HG02678 (cell line): ENCODE results near the gene AFTPH.
"Not testable (repeated sequence)": the region's sequence is repeated elsewhere in the genome, so short reads cannot be mapped to it uniquely, and the experiment has no call there.

Experiments used
- ATAC-seq: cut with Tn5 transposase; IDR thresholded peaks from one replicate; pipeline ENCODE4 v1.9.1; 2021; ENCODE audit warnings: mild to moderate bottlenecking, moderate library complexity; ENCODE audit not compliant: unreplicated experiment

AFTPH gene

DNA sequence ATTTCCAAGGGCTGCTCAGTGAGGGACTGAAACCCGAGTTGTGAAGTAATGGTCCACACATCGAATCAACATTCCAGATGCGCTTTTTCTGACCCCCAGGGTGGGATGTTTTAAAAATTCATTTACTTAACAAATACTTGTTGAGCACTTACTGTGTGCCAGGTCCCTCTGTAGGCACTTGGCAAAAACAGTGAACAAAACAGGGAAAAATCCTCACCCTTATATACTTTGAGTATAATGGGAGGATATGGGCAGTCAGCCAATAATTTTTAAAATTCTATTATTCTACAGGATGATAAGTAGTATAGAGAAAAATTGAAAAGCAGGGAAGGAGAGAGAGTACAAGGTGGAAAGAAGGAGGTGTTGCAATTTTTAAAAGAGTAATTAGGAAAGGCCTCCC, 31.3 kb upstream of the AFTPH start:
- ATAC-seq: no peak

DNA sequence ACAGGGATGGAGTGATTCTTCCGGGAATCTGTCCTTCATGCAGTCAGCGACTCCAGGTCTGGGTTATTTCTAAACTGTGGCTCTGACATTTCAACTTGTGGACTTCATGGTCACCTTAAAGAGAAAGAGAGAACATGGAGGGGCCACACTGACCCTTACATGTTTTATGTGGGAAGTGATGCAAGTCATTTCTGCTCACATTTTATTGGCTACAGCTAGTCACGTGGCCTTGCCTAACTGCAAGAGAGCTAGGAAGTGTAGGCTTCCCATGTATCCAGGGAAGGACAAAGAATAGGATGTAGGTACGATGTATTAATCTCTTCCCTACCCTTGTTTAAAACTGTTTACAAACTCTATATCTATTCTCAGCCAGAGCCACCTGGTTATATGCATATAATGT, 30.3 kb upstream of the AFTPH start:
- ATAC-seq: no peak

GRCh38 chr2:64498438-64498837, 25.7 kb upstream of the AFTPH start:
- ATAC-seq: no peak

DNA sequence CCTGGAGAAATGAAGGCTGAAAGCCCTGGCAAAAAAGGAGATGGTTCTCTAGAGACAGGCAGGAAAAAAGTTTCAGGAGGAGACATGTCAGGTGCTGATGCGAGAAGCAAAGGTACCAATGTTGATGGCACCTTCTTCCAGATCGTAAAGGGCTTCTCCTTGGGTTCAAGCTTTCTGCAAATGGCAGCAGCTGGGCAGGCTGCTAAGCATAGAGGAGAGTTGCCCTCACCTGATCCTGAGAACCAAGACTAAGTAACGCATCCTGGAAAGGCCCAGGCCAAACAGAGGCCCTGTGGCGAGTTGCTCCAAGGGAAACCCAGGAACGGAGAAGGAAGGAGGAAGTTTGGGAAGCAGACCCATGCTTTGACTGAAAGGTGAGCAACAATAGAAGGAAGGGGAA, 23.6 kb upstream of the AFTPH start:
- no peak for ATAC-seq

DNA sequence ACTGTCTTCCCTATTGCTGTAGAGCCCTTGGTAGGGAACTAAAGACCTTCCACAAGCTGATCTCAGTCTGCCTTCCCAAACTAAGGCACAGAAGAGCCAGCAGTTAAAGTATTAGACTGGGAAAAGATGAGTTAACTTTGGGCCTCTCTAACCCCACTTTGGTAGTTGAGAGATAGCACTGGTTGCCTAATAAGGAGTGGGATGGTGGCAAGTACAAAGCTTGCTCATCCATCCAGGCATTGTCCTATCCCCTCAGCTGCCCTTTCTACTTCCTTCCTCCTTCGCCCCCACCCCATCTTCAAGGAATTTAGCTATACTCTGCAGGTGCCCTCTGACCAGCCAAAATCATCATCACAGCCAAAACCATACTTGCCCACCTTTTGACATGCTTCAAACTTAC, 22.2 kb upstream of the AFTPH start:
- ATAC-seq: no peak

DNA sequence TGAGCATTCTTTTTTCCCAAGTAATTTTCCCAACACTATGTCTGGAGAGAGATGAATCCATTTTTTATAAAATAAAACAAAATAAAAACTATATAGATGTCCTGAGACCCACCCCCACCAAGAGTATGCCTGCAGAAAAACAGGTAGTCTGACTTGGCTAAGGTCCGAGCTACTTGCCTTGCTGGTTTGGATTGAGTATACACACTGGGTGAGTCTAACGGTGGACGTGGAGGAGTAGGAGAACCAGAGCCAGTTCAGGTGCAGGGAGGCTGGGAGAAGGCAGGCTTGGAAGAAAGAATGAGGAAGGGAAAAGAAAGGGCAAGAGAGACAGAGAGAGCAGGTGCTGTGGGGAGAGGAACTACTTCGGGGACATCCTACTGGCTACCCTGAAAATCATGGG, 21.3 kb upstream of the AFTPH start:
- ATAC-seq: no peak

GRCh38 chr2:64504774-64505720, 19.1 kb upstream of the AFTPH start:
- no peak for ATAC-seq

GRCh38 chr2:64506686-64507085, 17.4 kb upstream of the AFTPH start:
- ATAC-seq: no peak

GRCh38 chr2:64514008-64514407, 10.1 kb upstream of the AFTPH start:
- ATAC-seq: no peak

DNA sequence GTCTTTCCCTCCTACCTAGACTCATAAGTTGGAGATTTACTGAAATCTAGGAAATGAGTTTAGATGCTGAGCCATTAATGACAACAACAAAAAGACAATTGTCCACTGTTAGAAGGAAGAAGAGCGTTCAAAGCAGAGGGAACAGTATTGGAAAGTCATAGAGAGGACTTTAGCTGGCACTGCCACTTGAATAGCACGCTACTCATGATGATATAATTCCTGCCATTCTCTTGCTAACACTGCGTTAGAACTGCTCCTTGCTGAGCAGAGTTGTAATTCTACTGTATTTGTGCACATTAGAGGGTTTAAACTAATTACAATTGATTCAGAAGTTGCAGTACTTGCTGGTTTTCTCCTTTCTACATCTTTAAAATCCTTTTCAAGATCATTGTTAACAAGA, 9.0 kb upstream of the AFTPH start:
- ATAC-seq: no peak

- no peak for ATAC-seq
These were observed 7.2 kb upstream of the AFTPH start for GRCh38 chr2:64516651-64517510.

DNA sequence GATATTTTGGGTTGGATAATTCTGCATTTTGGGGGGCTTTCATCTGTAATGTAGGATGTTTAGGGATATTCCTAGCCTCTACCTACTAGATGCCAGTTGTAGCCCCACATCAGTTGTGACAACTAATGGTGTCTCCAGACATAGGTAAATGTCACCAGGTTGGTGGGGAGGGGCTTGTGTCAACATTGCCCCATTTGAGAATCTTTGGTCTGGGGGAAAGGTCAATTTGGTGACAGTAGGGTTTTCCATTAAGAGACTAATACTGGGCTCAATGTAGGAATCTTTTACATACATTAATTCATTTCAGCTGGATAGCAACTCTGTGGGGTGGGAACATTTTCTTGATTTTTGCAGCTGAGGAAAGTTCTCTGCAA, 6.6 kb upstream of the AFTPH start:
- ATAC-seq: no peak

DNA sequence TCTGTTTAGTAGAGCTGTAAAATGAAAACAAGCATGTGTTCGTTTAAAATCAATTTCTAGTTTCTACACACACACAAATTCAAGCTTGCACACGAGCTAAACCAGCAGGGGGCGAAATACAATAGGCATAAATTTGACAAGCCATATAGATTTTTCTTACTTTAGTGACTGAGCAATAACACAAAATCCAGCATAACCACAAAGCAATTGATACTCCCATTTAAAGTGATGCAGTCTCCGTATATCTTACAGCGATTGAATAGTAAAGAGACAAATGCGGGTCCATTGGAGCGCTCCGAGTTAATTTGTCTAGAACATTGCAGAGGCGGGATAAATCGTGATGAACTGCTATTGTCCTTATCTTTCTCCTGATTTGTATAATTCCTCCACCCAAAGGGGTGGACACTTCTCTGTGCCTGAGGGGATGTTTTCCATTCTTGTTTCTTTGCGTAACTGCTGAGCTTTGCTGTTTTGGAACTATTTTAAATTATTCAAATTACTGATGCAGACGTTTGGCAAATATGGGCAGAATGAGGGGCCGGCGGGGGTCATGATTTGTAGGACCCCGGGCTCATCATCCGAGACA, 1.2 kb upstream of the AFTPH start:
- no peak for ATAC-seq

- ATAC-seq: peak; percentile 4
These were observed 632 bp downstream of the AFTPH start for GRCh38 chr2:64524604-64525316.

GRCh38 chr2:64525317-64525613, 1.1 kb downstream of the AFTPH start:
- no peak for ATAC-seq

- no peak for ATAC-seq
These were observed 1.9 kb downstream of the AFTPH start for GRCh38 chr2:64526034-64526433.

- ATAC-seq: not testable (repeated sequence)
These were observed 6.8 kb downstream of the AFTPH start for GRCh38 chr2:64530946-64531345.

GRCh38 chr2:64532030-64532429, 7.9 kb downstream of the AFTPH start:
- no peak for ATAC-seq

DNA sequence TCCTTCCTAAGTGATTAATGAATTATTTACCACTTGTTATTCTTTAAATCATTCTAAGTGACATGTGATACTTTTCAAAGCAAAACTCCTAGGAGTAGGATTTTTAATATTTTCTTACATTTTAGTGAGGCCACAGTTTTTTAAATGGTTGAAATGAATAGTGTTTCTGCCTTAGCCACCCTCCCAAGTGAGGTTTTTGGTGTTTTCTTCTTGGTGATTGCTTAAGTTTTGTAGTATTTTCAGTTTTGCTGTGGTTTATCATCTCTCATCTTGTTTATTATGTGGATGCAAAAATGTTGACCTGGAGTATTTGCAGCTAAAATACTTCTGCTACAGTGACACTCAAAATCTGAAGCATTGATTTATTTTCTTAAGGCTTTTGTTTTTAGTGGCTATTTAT, 9.8 kb downstream of the AFTPH start:
- ATAC-seq: no peak

DNA sequence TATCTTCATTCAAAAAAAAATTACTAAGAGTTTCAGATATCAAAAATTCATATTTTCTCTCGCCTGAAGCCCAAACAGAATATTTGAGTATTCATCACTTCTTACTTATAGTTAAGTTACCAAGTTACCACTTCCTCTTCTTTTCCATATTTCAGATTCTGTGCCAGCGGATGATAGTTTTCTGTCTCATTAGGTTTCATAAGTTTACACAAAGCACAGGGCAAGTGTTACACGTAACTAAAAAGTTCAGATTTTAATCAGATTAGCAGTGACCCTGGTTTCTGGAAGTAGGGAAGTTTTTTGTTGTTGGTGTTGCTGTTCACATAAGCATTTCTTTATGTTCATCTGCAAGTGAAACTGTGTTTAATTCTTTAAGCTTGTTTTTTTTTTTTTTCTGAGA, 10.2 kb downstream of the AFTPH start:
- no peak for ATAC-seq

DNA sequence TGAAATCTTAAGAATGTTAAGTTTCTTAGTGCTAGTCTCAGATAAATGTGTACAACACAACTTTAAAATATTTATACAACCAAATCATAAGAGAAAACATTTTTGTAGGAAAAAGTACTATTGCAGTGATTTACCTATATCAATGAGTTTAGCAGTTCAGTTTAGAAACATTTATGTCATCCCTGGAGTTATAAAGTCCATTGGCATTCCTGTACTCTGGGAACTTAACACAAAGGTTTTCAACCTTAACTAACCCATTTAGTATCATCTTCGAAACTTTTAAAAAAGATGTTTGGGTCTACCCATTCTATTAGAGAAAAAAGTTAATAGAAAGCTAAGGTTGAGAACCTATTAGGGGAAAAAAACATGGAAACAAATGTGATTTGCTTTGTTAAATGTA, 10.9 kb downstream of the AFTPH start:
- ATAC-seq: no peak
